H9 (cell line): Measurements from ENCODE around the gene HPGDS. TPM values are rescaled to one million over a fixed set of nuclear protein-coding genes. Genes with fewer than 3 reads are reported as not detected.

Experiments used
- DNase-seq: peaks from one replicate; pipeline ENCODE4 v3.0.0-alpha.2; 2017
- H2AFZ ChIP-seq: one replicate; pipeline ENCODE4 v1.6.1; 2013; ENCODE audit warnings: mild to moderate bottlenecking, low read length, control low read depth, moderate library complexity
- H2AK5ac ChIP-seq: 2 replicates; pipeline ENCODE4 v1.6.1; 2013; ENCODE audit warnings: low read length, control low read depth, mixed read lengths; ENCODE audit not compliant: insufficient read length
- H2BK120ac ChIP-seq: one replicate; pipeline ENCODE4 v1.6.1; 2013; ENCODE audit warnings: low read depth, mild to moderate bottlenecking, low read length, control low read depth, inconsistent platforms; ENCODE audit not compliant: poor library complexity, severe bottlenecking
- H2BK12ac ChIP-seq: 2 replicates; pipeline ENCODE4 v1.6.1; 2013; ENCODE audit warnings: low read length, control low read depth, mixed read lengths, low read depth; ENCODE audit not compliant: insufficient read length
- H2BK15ac ChIP-seq: 2 replicates; pipeline ENCODE4 v1.6.1; 2013; ENCODE audit warnings: low read depth, low read length, control low read depth
- H2BK20ac ChIP-seq: one replicate; pipeline ENCODE4 v1.6.1; 2013; ENCODE audit warnings: low read depth, mild to moderate bottlenecking, low read length, control low read depth, inconsistent platforms; ENCODE audit not compliant: poor library complexity, severe bottlenecking
- H2BK5ac ChIP-seq: 2 replicates; pipeline ENCODE4 v1.6.1; 2013; ENCODE audit warnings: low read length, control low read depth, mixed read lengths; ENCODE audit not compliant: insufficient read length
- H3K14ac ChIP-seq: 2 replicates; pipeline ENCODE4 v1.6.1; 2013; ENCODE audit warnings: low read length, control low read depth; ENCODE audit not compliant: insufficient read depth
- H3K18ac ChIP-seq: 2 replicates; pipeline ENCODE4 v1.6.1; 2013; ENCODE audit warnings: low read depth, mild to moderate bottlenecking, mixed read lengths, low read length, control low read depth; ENCODE audit not compliant: insufficient read length
- H3K23ac ChIP-seq: 2 replicates; pipeline ENCODE4 v1.6.1; 2013; ENCODE audit warnings: low read length, control low read depth, mixed read lengths, low read depth; ENCODE audit not compliant: insufficient read length
- H3K23me2 ChIP-seq: 2 replicates; pipeline ENCODE4 v1.6.1; 2013; ENCODE audit warnings: low read depth, mild to moderate bottlenecking, mixed read lengths, low read length, control low read depth; ENCODE audit not compliant: insufficient read length, poor library complexity, severe bottlenecking
- H3K27ac ChIP-seq: 2 replicates; pipeline ENCODE4 v1.5.1; 2013; ENCODE audit warnings: low read length, control low read depth, mixed read lengths, low read depth; ENCODE audit not compliant: insufficient read length
- H3K27me3 ChIP-seq: 2 replicates; pipeline ENCODE4 v1.6.1; 2013; ENCODE audit warnings: low read length, control low read depth, inconsistent platforms; ENCODE audit not compliant: insufficient read depth
- H3K4ac ChIP-seq: 2 replicates; pipeline ENCODE4 v1.6.1; 2013; ENCODE audit warnings: low read depth, mild to moderate bottlenecking, control low read depth, inconsistent platforms, low read length, moderate library complexity
- H3K4me1 ChIP-seq: 2 replicates; pipeline ENCODE4 v1.6.1; 2013; ENCODE audit warnings: low read length, control low read depth, inconsistent platforms; ENCODE audit not compliant: insufficient read depth
- H3K4me2 ChIP-seq: 2 replicates; pipeline ENCODE4 v1.6.1; 2013; ENCODE audit warnings: low read length, control low read depth, mixed read lengths; ENCODE audit not compliant: insufficient read length, insufficient read depth
- H3K56ac ChIP-seq: 2 replicates; pipeline ENCODE4 v1.6.1; 2013; ENCODE audit warnings: low read depth, mild to moderate bottlenecking, mixed read lengths, low read length, control low read depth; ENCODE audit not compliant: insufficient read length
- H3K79me1 ChIP-seq: 2 replicates; pipeline ENCODE4 v1.6.1; 2013; ENCODE audit warnings: low read depth, mild to moderate bottlenecking, moderate library complexity, low read length, control low read depth, inconsistent platforms; ENCODE audit not compliant: insufficient read depth, poor library complexity, severe bottlenecking
- H3K79me2 ChIP-seq: 2 replicates; pipeline ENCODE4 v1.6.1; 2013; ENCODE audit warnings: low read length, control low read depth, inconsistent platforms; ENCODE audit not compliant: insufficient read depth
- H3K9ac ChIP-seq: 2 replicates; pipeline ENCODE4 v1.6.1; 2013; ENCODE audit warnings: low read length, control low read depth, mixed read lengths; ENCODE audit not compliant: insufficient read length; ENCODE audit errors: extremely low read depth
- H3K9me3 ChIP-seq: one replicate; pipeline ENCODE4 v1.6.1; 2013; ENCODE audit warnings: low read depth, low read length, inconsistent platforms; ENCODE audit not compliant: control insufficient read depth
- H3T11ph ChIP-seq: one replicate; pipeline ENCODE4 v1.6.1; 2013; ENCODE audit warnings: mild to moderate bottlenecking, low read length, control low read depth, inconsistent platforms
- H4K20me1 ChIP-seq: one replicate; pipeline ENCODE4 v1.6.1; 2013; ENCODE audit not compliant: control insufficient read depth, insufficient read length, insufficient read depth
- H4K5ac ChIP-seq: 2 replicates; pipeline ENCODE4 v1.6.1; 2013; ENCODE audit warnings: low read depth, mild to moderate bottlenecking, mixed read lengths, low read length, control low read depth; ENCODE audit not compliant: insufficient read length
- H4K8ac ChIP-seq: replicated peaks from 2 replicates; pipeline ENCODE4 v1.6.1; 2013; ENCODE audit warnings: low read length, control low read depth, mixed read lengths, low read depth; ENCODE audit not compliant: insufficient read length
- H4K91ac ChIP-seq: 2 replicates; pipeline ENCODE4 v1.6.1; 2013; ENCODE audit warnings: low read depth, mild to moderate bottlenecking, moderate library complexity, mixed read lengths, low read length, control low read depth; ENCODE audit not compliant: insufficient read length
- H3K27ac Mint-ChIP-seq, 3 experiments: 2 replicates in 2 of 3; 3 replicates in 1 of 3; pipeline ENCODE4 v1.8.0; 2020 to 2021; ENCODE audit warnings: mixed read lengths in 3 of 3, mild to moderate bottlenecking in 1 of 3, moderate library complexity in 1 of 3
- H3K27me3 Mint-ChIP-seq: 2 replicates; pipeline ENCODE4 v1.8.0; 2021; ENCODE audit warnings: low read depth, mild to moderate bottlenecking, moderate library complexity, mixed read lengths
- H3K36me3 Mint-ChIP-seq, 3 experiments: 2 replicates in 2 of 3; 3 replicates in 1 of 3; pipeline ENCODE4 v1.8.0; 2020 to 2021; ENCODE audit warnings: low read depth in 3 of 3, mixed read lengths in 3 of 3; ENCODE audit not compliant: insufficient read depth in 1 of 3
- H3K4me1 Mint-ChIP-seq, 2 experiments: 2 replicates each; pipeline ENCODE4 v1.8.0; 2020; ENCODE audit warnings: mixed read lengths in 2 of 2
- H3K4me3 Mint-ChIP-seq, 2 experiments: 2 replicates in 1 of 2; 3 replicates in 1 of 2; pipeline ENCODE4 v1.8.0; 2020 to 2021; ENCODE audit warnings: mild to moderate bottlenecking in 2 of 2, mixed read lengths in 2 of 2, moderate library complexity in 1 of 2
- H3K9me3 Mint-ChIP-seq, 2 experiments: 2 replicates in 1 of 2; 3 replicates in 1 of 2; pipeline ENCODE4 v1.8.0; 2020; ENCODE audit warnings: mild to moderate bottlenecking in 2 of 2, mixed read lengths in 2 of 2, moderate library complexity in 1 of 2
- CTCF ChIP-seq: fragments of 200-600 bp; sonication (generic); conservative IDR thresholded peaks from 3 replicates; pipeline ENCODE4 v1.8.0; 2021; ENCODE audit warnings: antibody characterized with exemption, mild to moderate bottlenecking
- WGBS: extraction: QIAGEN DNeasy Blood & Tissue Kit; methylation state at CpG from one replicate; pipeline ENCODE4 v1.1.7; 2013; ENCODE audit warnings: missing lambda C conversion rate, low lambda C conversion rate, mixed read lengths; ENCODE audit not compliant: insufficient read length; ENCODE audit errors: extremely low coverage; 5-methylcytosine and 5-hydroxymethylcytosine counted together
- total RNA-seq: library from RNA; stranded (reverse); gene quantifications from 2 replicates; pipeline ENCODE4 v1.2.1, GENCODE V29; 2021

HPGDS gene
- total RNA-seq, 1 experiment from 2014 or later = not detected

GRCh38 chr4:94359221-94359620 is 16.6 kb upstream of the HPGDS start:
- Histone ChIP-seq H3K27me3 (no peaks in the 10 kb centered on the region), H2AK5ac (no peak overlapping the region), H4K5ac (no peak overlapping the region), H3K23ac (no peak overlapping the region), H3K23me2 (no peaks in the 10 kb centered on the region), H3K4me2 (no peak overlapping the region), H3K4ac (no peak overlapping the region), H3K9ac (no peak overlapping the region), H3K79me1 (no peaks in the 10 kb centered on the region), H3T11ph (no peak overlapping the region), H3K9me3 (no peaks in the 10 kb centered on the region), H3K18ac (no peak overlapping the region), H3K27ac (no peak overlapping the region), H2AFZ (no peak overlapping the region), H3K4me1 (peaks cover 2% of the 10 kb centered on the region; the same call in 1 of the 2 replicates), H2BK120ac (no peak overlapping the region), H2BK5ac (no peak overlapping the region), H4K91ac (no peak overlapping the region), H4K8ac (no peak overlapping the region), H3K56ac (no peak overlapping the region), H2BK20ac (no peak overlapping the region), H3K14ac (no peak overlapping the region), H2BK12ac (no peak overlapping the region), H2BK15ac (no peak overlapping the region), H4K20me1 (no peaks in the 10 kb centered on the region), H3K79me2 (no peaks in the 10 kb centered on the region)
- Mint-ChIP-seq H3K9me3 (no peaks in the 10 kb centered on the region), H3K36me3 (no peaks in the 10 kb centered on the region; a peak in 1 of 7 replicates), H3K27me3 (no peaks in the 10 kb centered on the region), H3K4me1 (peaks cover 4 to 11% of the 10 kb centered on the region in 2 experiments; a peak in 3 of 4 replicates), H3K27ac (no peak overlapping the region), H3K4me3 (no peak overlapping the region)
- no CpG with 5 or more reads among the region's 2 CpGs for WGBS
- DNase-seq = no peak
- no peak for TF ChIP-seq CTCF
